ENCODE data around the gene LCTL.
A peak's percentile ranks its signal among the peaks of the same experiment; 100 is the strongest.
"Not testable (repeated sequence)": the region's sequence is repeated elsewhere in the genome, so short reads cannot be mapped to it uniquely, and the experiment has no call there.

LCTL gene

DNA sequence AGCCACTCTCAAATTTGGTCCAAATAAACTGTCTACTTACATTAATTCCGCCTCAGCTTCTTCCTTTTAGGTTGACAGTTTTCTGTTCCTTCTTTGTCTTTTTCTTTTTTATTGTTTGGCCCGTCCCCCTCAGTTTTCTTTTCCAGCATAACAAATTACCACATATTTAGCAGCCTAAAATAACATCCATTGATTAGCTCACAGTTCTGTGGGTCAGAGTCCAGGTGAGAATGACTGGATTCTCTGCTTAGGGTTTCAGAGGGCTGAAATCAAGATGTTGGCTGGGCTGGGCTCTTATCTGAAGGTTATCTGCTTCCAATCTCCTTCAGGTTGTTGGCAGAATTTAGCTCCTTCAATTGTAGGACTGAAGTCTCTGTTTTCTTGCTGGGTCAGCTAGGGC, 24.6 kb upstream of the LCTL start:
- DNase-seq = no peak

DNA sequence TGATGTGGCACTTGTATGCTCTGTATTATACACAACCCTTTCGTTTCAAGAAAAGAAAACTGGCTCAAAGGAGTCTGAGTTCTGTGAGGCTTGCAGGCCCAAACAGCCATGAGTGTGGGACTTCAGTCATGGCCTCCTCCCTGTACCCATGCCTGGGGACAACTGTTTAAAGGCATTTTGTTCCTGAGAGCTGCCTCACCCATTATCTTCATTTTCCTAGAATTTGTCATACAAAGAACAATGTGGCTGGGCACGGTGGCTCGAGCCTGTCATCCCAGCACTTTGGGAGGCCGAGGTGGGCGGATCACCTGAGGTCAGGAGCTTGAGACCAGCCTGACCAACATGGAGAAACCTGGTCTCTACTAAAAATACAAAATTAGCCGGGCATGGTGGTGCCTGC, 23.6 kb upstream of the LCTL start:
- DNase-seq = not testable (repeated sequence)

DNA sequence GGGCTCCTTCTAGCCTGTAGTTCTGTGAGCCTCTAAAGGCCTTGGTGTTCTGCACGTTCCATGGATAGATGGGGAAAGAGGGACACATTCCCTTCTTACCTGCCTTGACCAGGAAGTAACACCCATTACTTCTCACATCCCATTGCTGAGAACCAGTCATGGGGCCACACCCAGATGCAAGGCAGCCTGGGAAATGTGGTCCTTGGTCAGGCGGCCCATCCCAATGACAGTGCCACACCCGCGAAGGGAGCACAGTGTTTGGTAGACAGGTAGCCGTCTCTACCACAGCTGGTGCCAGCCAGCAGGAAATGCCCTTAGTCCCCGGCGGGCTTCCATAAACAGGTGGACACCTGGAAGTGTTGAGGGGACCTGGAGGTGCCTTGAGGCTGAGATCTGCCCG, 23.2 kb upstream of the LCTL start:
- no peak for DNase-seq

DNA sequence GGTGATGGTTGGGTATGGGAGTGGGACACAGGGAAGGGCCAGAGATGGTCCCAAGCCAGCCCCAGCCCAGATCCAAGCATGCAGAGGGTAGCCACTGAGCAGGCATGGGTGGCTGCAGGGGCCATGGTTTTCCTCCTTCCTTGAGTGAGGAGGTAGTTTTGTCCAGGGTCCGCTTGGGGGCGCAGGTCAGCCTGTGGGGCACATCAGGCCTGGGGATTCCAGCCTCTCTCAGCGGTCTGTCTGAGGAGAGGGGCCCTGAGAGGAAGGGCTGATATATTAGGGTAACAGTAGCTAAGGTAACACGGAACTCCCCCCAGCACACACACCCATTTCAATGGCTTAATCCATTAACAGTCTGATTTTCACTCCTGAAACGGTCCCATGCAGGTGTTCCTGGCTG, 22.7 kb upstream of the LCTL start:
- DNase-seq = no peak

DNA sequence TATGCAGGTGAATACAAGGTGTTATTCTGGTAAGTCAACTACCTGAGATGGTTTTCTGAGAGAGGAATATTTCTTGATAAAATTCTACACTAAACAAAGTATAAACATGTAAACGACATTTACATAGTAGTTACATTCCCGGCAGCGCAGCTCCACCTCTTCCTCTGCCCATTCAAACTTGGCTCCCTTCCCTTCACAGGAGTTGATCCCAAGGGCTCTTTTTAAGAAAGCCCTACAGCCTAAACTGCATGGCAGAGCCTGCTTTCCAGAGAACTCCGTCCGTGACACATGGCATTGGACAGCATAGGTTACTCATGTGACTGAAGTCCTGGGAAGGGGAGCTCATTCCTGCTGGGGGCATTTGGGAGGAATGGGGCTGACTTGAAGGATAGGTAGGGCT, 22.0 kb upstream of the LCTL start:
- DNase-seq = peak; percentile 9

DNA sequence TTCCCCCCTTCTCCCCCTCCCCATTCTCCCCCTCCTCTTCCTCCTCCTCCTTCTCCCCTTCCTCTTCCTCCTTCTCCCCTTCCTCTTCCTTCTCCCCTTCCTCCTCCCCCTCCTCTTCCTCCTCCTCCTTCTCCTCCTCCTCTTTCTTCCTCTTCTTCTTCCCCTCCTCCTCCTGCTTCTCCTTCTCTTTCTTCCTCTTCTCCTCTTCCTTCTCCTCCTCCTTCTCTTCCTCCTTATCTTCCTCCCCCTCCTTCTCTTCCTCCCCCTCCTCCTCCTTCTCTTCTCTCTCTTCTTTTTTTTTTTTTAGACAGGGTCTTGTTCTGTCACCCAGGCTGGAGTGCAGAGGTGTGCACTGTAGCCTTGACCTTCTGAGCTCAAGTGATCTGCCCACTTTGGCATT, 21.2 kb upstream of the LCTL start:
- no peak for DNase-seq

DNA sequence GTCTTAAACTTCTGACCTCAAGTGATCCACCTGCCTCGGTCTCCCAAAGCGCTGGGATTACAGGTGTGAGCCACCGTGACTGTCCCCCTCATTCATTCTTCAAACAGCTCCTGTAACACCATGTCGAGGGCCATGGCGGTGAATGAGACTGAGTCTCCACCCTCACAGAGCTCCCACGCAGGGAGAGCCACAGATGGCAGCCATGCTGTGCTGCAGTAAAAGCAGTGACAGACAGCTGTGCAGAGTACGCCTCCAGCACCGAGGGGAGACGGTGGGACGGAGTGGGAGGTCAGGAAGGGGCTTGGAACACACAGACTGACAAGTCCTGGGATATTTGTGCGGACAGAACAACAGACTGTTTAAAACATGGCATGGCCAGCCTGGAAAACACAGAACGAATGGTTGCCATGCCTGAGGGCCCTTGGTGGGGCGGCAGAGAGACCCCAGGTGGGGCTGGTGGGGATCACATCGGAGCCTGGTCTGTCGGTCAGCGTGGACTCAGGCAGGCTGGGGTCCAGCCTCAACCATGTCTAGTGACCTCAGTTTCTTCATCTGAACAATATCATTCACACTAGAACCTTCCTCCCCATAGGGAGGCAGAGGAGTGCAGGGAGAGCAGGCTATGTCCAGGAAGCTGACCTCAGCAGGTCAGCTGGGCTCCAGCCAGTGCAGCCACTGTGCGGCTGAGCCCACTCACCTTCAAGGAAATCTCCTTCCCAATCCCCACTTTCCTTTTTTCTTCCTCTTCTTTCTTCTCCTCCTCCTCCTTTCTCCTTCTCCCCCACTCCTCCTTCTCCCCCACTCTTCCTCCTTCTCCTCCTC, 20.6 kb upstream of the LCTL start:
- DNase-seq = no peak

DNA sequence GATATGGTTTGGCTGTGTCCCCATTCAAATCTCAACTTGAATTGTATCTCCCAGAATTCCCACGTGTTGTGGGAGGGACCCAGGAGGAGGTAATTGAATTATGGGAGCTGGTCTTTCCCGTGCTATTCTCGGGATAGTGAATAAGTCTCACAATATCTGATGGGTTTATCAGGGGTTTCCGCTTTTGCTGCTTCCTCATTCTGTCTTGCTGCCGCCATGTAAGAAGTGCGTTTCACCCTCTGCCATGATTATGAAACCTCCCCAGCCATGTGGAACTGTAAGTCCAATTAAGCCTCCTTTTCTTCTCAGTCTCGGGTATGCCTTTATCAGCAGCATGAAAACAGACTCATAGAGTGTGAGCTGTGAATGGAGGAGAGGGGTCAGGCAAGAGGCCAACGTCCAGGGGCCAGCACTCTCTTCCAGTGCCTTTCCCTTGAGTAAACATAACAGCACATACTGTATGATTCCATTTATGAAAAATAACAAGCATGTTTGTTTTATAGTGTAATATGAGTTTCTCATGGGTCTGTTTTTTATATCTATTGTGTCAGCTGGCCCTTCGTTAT, 16.3 kb upstream of the LCTL start:
- no peak for DNase-seq

DNA sequence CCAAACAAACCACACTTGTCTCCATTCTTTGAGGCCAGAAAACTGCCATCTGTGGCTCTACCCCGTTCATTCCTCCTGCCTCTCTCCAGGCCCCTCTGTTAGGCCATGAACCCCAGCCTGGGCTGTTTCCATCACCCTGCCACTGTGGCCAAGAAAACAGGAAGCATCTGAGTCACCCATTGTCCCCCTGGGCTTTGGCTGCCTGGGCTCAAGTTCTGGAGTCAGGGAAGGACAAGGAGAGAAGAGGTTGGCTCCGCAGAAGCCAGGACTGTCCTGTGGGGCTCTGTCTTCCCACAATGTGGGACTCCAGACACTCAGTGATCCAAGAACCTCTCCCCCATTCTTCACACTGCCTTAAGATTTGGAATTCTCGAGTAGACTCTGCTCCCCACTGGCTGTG, 14.8 kb upstream of the LCTL start:
- no peak for DNase-seq

DNA sequence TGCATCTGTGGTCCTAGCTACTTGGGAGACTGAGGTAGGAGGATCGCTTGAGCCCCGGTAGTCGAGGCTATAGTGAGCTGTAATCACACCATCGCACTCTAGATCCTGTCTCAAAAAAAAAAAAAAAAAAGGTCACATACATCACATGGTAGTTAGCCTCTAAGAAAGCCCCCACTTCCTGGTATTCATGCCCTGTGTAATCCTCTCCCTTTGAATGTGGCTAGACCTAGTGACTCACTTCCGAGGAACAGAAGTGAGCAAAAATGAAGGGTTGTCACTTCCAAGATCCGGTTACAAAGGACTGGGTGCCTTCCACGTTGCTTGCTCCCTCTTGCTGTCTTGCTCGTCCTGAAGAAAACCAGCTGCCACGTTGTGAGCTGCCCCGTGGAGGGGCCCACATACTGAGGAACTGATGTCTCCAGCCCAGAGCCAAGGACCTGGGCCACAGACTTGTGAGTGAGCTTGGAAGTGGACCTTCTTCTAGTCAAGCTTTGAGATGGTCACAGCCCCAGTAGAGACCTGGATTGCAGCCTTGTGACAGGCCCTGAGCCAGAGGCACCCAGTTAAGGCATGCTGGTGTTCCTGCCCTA, 12.6 kb upstream of the LCTL start:
- no peak for DNase-seq

DNA sequence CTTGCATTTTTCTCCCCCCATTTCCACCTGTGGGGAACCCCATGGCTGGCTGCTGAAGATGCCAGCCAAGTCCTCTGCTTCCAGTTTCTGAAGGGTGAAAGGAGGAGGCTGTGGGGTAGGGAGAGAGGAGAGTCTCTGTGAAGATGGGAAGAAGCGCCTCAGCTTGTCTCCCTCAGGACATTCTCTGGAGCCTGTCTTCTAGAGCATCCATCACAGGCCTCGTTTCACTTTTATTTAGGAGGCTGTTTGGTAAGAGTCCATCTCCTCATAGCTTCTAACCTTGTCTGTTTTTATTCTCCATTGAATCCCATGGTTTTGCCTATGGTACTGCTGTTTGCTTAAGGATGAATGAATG, 8.8 kb upstream of the LCTL start:
- DNase-seq = no peak

DNA sequence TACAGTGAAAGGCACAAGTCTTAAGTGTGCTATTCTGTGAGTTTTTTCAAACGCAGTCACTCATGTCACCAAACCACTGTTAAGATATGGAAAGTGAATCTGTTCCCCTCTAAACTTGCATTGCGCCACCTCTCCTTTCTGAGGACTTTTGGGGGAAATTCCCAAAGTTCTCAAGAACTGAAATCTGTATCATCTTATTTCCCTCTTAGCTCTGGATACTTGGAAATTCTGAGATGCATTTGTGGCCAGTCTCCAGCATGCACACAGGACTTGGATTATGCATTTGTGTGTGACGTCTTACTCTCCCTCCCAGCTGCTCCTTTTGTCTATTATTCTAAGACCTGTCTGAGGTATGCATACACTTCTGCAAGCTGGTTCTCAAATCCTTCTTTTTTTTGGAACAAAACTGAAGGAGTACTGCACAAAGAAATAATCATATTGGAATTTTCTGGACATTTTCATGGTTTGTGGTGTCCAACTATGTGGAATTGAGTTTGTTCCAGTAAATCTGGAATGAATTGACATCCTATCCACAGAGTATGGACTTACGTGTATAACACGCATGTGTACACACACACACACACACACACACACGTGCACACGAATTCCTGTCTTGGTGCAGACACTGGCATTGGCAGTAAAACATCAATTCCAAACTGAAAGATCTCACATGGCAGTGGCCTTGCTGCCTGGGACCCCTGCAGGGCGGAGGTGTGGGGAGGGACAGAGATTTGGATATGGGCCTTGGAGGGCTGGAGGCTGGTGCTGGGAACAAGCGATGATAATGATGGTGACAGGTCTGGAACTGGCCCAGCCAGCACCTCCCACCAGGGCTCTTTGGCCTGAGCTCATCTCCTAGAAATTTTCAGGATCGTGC, 8.2 kb upstream of the LCTL start:
- no peak for DNase-seq

DNA sequence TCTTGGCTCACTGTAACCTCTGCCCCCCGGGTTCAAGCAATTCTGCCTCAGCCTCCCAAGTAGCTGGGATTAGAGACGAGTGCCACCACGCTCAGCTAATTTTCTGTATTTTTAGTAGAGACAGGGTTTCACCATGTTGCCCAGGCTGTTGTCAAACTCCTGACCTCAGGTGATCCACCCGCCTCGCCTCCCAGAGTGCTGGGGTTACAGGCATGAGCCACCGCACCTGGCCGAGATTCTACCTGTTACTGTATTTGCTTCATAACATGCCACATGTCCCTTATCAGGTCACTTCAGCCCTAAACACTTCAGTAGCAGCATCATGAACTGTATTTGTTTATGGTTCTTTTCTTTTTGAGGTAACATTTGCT, 7.5 kb upstream of the LCTL start:
- DNase-seq = no peak

DNA sequence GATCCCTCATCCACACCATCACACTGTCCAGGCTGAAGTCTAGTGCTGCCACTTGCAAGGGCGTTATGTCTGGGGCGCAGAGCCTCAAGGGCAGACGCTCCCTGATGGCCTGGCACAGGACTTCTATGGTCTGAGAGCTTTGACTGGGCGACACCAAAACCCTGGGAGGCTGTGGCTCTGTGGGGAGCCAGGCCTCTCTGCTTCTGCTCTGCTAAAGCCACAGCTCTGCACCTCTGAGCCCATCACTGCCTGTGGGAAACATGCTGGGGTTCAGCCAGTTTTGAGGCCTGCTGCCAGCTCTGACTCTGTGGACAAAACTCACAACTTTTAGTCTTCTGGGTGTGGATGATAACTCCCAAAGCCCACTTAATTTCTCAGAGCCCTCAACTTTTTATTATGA, 6.3 kb upstream of the LCTL start:
- DNase-seq = no peak

DNA sequence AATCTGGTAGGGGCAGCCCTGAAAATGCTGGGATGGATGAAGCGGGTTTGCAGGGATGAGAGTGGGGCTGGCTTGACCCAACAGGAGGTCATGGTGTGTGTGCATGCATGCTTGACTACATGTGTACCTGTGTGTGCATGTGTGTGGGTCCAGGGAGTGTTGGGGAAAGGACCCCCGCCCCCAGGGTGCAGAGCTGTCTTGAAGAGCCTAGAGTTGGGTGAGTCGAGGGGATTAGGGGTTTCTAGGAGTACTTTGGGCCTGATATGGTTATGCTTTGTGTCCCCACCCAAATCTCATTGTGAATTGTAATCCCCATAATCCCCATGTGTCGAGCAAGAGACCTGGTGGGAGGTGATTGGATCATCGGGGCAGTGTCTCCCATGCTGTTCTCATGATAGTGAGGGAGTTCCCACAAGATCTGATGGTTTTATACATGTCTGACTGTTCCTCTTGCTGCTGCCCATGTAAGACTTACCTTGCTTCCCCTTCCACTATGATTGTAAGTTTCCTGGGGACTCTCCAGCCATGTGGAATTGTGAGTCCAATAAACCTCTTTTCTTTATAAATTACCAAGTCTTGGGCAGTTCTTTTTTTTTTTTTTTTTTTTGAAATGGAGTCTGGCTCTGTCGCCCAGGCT, 5.2 kb upstream of the LCTL start:
- DNase-seq = no peak

DNA sequence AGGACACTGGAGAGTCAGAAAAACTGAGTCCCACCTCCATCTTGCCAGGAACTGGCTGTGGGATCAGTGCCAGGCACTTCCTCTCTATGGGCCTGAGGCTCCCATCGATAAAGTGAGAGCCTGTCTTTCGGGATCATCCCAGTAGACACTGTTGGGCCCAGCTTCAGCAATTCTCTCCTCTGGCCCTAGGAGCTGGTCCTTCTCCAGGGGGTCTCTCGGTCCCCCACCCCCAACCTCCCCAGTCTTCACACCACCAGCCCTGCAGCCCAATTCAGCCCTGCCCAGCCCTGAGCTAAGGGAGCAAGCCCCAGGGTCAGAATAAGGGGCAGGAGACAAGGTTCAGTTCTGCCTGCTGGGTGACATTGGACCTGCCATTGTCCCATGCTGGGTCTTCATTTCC, 4.5 kb upstream of the LCTL start:
- DNase-seq = no peak

DNA sequence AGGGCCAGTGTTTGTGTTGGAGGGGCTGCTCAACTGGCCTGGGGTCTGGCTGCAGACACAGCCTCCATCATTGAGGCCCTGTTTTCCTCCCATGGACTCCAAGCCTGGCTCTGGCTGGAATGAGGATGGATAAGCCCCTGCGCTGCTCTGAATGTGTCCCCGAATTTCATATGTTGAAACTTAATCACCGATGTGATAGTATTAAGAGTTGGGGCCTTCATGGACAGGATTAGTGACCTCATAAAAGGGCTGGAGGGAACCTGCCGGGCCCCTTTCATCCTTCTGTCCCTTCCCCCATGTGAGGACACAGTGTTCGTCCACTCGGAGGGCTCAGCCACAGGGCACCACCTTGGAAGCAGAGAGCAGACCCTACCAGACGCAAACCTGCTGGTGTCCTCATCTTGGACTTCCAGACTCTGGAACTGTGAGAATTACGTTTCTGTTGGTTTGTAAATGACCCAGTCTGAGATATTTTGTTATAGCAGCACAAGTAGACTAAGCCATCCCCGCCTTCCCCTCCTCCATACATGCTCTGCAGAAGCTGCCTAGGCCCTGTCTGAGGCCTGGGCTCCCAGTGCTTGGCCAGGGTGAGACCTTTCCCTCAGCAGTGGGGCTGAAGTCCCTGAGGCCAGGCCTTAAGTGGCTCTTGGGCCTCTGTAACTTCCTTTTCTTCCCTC, 3.8 kb upstream of the LCTL start:
- no peak for DNase-seq

DNA sequence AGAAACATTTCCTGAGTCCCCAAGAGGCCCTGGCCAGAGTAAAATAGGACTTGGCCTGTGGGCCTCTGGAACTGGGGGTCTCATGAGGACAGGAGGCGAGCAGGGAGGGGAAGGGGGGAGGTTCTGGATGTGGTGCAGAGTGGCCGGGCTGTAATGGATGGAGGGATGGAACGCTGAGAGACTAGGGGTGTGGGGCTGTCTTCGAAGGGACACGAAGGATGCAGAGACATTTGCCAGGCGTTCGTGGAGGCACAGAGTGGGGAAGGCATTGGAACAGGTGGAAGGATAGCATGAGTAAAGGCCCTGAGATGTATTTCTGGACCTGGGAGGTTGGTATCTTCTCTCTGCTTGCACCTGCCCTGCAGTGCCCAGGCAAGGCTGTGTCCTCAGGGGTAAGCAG, 2.1 kb upstream of the LCTL start:
- DNase-seq = no peak

DNA sequence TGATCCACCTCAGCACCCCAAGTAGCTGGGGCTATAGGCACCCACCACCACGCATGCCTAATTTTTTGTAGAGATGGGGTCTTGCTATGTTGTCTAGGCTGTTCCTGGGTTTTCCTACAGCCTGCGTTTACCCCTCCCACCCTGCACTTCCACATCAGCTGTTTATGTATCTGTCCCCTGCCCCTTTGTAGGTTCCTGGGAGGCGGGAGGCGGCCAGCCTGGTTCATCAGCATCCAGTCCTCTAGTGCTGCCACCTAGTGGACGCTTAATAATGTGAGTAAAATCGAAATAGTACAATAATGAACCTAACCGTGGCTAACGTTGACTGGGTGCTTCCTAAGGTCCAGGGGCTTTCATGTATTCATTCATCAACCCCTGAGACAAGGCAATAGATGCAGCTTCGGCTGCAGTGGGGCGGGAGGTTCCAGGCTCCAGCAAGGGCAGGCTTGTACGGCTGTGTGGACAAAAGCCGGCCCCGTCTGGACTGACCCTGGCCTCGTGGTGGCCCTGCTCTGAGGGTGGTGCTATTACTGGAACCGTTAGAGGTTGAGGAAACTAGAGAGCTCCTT, 1.2 kb upstream of the LCTL start:
- DNase-seq = peak; percentile 28

DNA sequence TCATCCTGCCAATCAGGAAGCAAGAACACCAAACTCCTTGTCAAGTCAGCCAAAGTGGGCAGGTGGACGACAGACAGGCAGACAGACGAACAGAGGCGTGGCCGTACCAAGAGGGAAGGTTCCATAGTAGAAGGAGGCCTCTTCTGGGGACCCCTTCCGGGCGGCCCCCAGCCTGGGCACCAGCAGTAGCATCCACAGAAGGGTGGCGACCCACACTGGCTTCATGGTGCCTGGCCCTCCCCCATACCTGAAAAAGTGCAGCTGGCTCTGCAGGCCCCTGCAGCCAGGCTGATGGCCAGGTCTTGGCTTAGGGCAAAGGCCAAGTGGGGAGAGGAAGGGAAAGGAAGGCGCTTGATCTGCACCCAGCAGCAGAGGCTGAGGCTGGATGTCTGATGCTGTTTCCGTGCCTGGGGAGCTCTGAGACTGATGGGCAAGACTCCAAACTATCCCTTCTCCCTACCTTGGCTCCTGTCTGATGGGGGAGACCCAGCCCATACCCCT, 607 bp downstream of the LCTL start:
- DNase-seq = no peak

DNA sequence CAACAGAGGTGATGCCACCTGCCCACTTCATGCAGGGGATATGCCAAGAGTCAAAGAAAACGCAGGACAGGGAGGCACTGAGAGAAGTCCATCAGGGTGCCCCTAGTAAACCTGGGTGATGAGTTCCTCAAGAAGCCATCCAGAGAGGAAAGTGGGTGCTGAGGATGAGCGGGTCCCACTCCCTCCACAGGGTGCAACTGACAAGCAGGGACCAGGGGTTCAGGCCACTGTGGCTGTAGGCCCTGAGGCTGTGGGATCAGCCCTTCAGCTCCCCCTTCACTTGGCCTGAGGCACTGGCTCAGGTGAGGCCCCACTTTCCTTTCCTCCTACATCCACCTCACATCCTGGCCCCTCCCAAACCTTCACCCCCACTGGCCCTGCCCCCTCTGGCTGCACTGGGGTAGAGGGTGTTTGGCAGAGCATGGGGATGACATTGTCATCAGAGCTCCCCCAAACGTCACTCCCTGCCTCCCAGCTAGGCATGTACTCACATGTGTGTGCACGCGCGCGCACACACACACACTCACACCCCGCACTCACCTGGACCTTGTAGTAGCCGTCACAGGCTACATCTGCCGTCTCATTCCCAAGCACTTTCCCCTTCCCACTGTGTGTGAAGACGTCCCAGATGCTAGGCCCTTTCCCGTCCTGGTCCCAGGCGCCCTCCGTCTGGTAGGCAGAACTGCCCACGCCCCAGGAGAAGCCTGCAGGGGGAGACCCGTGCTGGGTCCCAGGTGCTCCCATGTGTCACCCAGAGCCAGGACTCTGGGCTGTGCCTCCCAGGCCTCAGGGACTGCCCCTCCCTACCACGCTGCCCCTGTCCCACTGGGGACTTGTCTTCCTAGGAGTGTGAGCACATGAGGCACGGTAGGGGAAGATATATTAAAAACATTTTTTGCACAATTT, 1.4 kb downstream of the LCTL start:
- no peak for DNase-seq
